Liver (tissue), 3 donors: Measurements from ENCODE around the gene COBL.

ENCODE experiments used
- EGR1 ChIP-seq, 2 donors: IDR thresholded peaks; 2 replicates each; pipeline ENCODE4 v1.6.1; 2016 to 2018; ENCODE audit warnings: antibody characterized with exemption in 2 of 2, low read depth in 2 of 2
- GABPA ChIP-seq, 2 donors: IDR thresholded peaks in 1 of 2; conservative IDR thresholded peaks in 1 of 2; 2 replicates each; pipeline ENCODE4 v1.6.1; 2016; ENCODE audit warnings: antibody characterized with exemption in 2 of 2, mild to moderate bottlenecking in 1 of 2, moderate library complexity in 1 of 2
- JUND ChIP-seq, 2 donors: IDR thresholded peaks; 2 replicates each; pipeline ENCODE4 v1.6.1; 2016; ENCODE audit warnings: antibody characterized with exemption in 2 of 2
- MAX ChIP-seq: IDR thresholded peaks from 2 replicates; pipeline ENCODE4 v1.6.1; 2016; ENCODE audit warnings: antibody characterized with exemption
- RAD21 ChIP-seq, 2 donors: IDR thresholded peaks; 2 replicates each; pipeline ENCODE4 v1.6.1; 2016; ENCODE audit warnings: antibody characterized with exemption in 2 of 2, mild to moderate bottlenecking in 2 of 2
- RXRA ChIP-seq, 2 donors: IDR thresholded peaks; 2 replicates each; pipeline ENCODE4 v1.6.1; 2017 to 2018; ENCODE audit warnings: antibody characterized with exemption in 2 of 2, mild to moderate bottlenecking in 1 of 2
- TAF1 ChIP-seq: conservative IDR thresholded peaks from 2 replicates; pipeline ENCODE4 v1.6.1; 2016; ENCODE audit warnings: antibody characterized with exemption, mild to moderate bottlenecking
- ZBTB33 ChIP-seq: IDR thresholded peaks from 2 replicates; pipeline ENCODE4 v1.6.1; 2016; ENCODE audit warnings: antibody characterized with exemption
- TF ChIP-seq, protein P1 (sequence below): fragments of 150-350 bp; IDR thresholded peaks from 2 replicates; pipeline ENCODE4 v1.5.1; 2017; ENCODE audit warnings: improper control_type of control experiment, low read depth, low read length; ENCODE audit not compliant: missing input control
- TF ChIP-seq, protein P2 (sequence below): IDR thresholded peaks from 2 replicates; pipeline ENCODE4 v1.6.1; 2016; ENCODE audit warnings: antibody characterized with exemption, mild to moderate bottlenecking
- donor health status: healthy.
- donor health status: healthy.

DNA sequence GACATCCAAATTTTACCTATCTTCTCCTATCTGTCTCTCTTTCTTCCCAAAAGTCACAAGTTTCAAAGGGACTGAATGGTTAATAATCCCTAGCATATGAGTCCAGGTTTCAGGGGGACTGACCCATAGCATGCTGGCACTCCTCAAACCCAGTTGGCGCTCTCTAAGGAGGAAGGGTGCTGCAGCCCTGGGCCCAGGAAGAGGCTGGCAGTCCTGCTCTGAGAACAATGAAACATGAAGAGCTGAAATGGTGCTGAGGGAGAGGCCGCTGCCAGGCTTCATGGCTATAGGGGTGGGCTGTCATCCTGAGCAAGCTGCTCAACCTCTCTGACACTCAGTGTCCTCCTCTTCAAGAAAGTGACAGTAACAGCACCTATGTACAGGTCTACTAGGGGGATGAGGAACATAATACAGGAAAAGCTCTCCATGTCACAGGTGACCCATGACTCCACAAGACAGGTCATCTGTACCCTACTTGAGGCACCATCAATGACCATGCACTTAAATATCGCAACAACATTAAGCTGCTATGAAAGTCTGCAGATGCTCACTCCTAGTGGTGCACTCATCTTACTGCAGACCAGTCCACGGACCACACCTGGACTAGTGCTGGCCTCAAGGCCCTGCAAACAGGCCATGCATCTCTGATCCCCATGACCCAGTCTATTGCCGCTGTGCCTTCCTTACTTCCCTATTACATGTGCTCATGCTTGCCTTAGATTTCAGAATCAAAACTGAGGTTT is 17.0 kb downstream of the COBL start:
- no peak for TF ChIP-seq GABPA (IDR thresholded peaks at IDR 0.05 in 1 of 2, conservative IDR thresholded peaks at IDR 0.05 in 1 of 2)
- no peak for TF ChIP-seq TAF1
- TF ChIP-seq, protein P1, sequence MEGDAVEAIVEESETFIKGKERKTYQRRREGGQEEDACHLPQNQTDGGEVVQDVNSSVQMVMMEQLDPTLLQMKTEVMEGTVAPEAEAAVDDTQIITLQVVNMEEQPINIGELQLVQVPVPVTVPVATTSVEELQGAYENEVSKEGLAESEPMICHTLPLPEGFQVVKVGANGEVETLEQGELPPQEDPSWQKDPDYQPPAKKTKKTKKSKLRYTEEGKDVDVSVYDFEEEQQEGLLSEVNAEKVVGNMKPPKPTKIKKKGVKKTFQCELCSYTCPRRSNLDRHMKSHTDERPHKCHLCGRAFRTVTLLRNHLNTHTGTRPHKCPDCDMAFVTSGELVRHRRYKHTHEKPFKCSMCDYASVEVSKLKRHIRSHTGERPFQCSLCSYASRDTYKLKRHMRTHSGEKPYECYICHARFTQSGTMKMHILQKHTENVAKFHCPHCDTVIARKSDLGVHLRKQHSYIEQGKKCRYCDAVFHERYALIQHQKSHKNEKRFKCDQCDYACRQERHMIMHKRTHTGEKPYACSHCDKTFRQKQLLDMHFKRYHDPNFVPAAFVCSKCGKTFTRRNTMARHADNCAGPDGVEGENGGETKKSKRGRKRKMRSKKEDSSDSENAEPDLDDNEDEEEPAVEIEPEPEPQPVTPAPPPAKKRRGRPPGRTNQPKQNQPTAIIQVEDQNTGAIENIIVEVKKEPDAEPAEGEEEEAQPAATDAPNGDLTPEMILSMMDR: no peak
- TF ChIP-seq, protein P2, sequence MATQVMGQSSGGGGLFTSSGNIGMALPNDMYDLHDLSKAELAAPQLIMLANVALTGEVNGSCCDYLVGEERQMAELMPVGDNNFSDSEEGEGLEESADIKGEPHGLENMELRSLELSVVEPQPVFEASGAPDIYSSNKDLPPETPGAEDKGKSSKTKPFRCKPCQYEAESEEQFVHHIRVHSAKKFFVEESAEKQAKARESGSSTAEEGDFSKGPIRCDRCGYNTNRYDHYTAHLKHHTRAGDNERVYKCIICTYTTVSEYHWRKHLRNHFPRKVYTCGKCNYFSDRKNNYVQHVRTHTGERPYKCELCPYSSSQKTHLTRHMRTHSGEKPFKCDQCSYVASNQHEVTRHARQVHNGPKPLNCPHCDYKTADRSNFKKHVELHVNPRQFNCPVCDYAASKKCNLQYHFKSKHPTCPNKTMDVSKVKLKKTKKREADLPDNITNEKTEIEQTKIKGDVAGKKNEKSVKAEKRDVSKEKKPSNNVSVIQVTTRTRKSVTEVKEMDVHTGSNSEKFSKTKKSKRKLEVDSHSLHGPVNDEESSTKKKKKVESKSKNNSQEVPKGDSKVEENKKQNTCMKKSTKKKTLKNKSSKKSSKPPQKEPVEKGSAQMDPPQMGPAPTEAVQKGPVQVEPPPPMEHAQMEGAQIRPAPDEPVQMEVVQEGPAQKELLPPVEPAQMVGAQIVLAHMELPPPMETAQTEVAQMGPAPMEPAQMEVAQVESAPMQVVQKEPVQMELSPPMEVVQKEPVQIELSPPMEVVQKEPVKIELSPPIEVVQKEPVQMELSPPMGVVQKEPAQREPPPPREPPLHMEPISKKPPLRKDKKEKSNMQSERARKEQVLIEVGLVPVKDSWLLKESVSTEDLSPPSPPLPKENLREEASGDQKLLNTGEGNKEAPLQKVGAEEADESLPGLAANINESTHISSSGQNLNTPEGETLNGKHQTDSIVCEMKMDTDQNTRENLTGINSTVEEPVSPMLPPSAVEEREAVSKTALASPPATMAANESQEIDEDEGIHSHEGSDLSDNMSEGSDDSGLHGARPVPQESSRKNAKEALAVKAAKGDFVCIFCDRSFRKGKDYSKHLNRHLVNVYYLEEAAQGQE: no peak
- TF ChIP-seq MAX: no peak
- no peak for TF ChIP-seq ZBTB33
- no peak for TF ChIP-seq JUND (IDR thresholded peaks at IDR 0.05)
- no peak for TF ChIP-seq EGR1 (IDR thresholded peaks at IDR 0.05; ENCODE audit: low read depth in 2 of 2)
- no peak for TF ChIP-seq RXRA (IDR thresholded peaks at IDR 0.05)
- no peak for TF ChIP-seq RAD21 (IDR thresholded peaks at IDR 0.05)
